ENCODE data around the gene FANCI. TPM values are rescaled to one million over a fixed set of nuclear protein-coding genes. Genes with fewer than 3 reads are reported as not detected.

FANCI gene
- total and polyA plus RNA-seq, 2 of the 13 experiments (the other 11 are each of a cell fraction or from before 2014, with no cell fraction given): 15.7 to 68.8 TPM

- TF ChIP-seq GMEB2 (CRISPR knock-in tag; IDR thresholded peaks at IDR 0.05; ENCODE audit: low read depth) (no peak), HNF4G (IDR thresholded peaks at IDR 0.05; ENCODE audit: borderline replicate concordance, low read depth, low read length) (no peak), HNF4G (CRISPR knock-in tag; IDR thresholded peaks at IDR 0.05; ENCODE audit: borderline replicate concordance, low read depth) (no peak)
These were observed 28.2 kb upstream of the FANCI start (continued) for GRCh38 chr15:89215627-89216026.

DNA sequence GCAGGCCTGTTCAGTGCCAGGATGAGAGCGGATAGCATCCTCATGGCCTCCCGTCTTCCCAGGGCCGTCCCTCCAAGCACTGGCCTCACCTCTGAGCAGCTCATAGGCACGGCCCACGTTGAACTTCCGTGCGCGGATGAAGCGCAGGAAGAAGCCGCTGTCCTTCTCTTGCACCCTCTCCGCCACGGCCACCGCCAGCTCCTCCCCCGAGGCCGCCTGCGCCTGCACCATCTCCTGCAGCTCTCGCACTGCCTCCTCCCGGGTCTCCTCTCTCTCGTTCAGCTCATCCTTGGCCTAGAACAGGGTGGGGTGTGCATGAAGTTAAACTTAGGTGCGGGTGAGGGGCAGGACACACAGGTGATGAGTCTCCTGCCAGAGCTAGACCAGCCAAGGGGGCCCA, 26.7 kb upstream of the FANCI start:
- Histone ChIP-seq H2AFZ (ENCODE audit: low read length) (no peak overlapping the region), H3K79me2 (ENCODE audit: insufficient read depth, low read length) (no peaks in the 10 kb centered on the region), H3K27ac (ENCODE audit: extremely low read length, insufficient read depth, low read length) (no peak overlapping the region), H3K4me2 (ENCODE audit: low read depth, low read length) (no peak overlapping the region), H3K27me3 (ENCODE audit: control insufficient read depth in 1 of 2, insufficient read depth in 2 of 2, low read length in 2 of 2) (no peaks in the 10 kb centered on the region; a peak in 1 of 5 replicates), H3K4me1 (ENCODE audit: insufficient read depth, low read length) (0 out of 2 replicates have a peak, but pooled peaks cover 8% of the 10 kb centered on the region), H3K4me3 (replicated peaks in 1 of 3; ENCODE audit: insufficient read depth in 1 of 3, low read depth in 2 of 3, low read length in 3 of 3) (no peak overlapping the region), H4K20me1 (ENCODE audit: insufficient read depth, low read length) (no peaks in the 10 kb centered on the region), H3K36me3 (replicated peaks in 1 of 2; ENCODE audit: control insufficient read depth in 1 of 2, insufficient read depth in 2 of 2, low read length in 2 of 2) (no peaks in the 10 kb centered on the region), H3K9me3 (ENCODE audit: low read length) (no peaks in the 10 kb centered on the region), H3K9ac (ENCODE audit: insufficient read depth, low read depth, low read length) (no peak overlapping the region)
- ATAC-seq (no peak), FAIRE-seq (no peak), DNase-seq (ENCODE audit: low spot score) (no peak)
- ChIA-PET POLR2A (no interaction called here), CTCF (ENCODE audit: low intra/inter-chr PET ratio, low total read pairs) (no interaction called here)
- intact Hi-C loops (cut with micrococcal nuclease; ENCODE audit: unreplicated experiment): no loop called here
- BruUV-seq (replicated peaks): no TSS peak
- TF ChIP-seq ZNF296 (CRISPR knock-in tag; conservative IDR thresholded peaks at IDR 0.05) (no peak), ZNF264 (CRISPR knock-in tag; IDR thresholded peaks at IDR 0.05) (no peak), TEAD2 (CRISPR knock-in tag; IDR thresholded peaks at IDR 0.05) (no peak), ZNF260 (CRISPR knock-in tag; IDR thresholded peaks at IDR 0.05; ENCODE audit: borderline replicate concordance, low read depth) (no peak), HBP1 (CRISPR knock-in tag; IDR thresholded peaks at IDR 0.05; ENCODE audit: low read depth) (no peak), ZNF34 (CRISPR knock-in tag; IDR thresholded peaks at IDR 0.05; ENCODE audit: borderline replicate concordance) (no peak), CEBPB (IDR thresholded peaks at IDR 0.05; ENCODE audit: borderline replicate concordance, low read depth, low read length) (no peak), STAT5B (CRISPR knock-in tag; IDR thresholded peaks at IDR 0.05) (no peak), KLF15 (CRISPR knock-in tag; IDR thresholded peaks at IDR 0.05; ENCODE audit: borderline replicate concordance) (no peak), ZFP41 (CRISPR knock-in tag; IDR thresholded peaks at IDR 0.05; ENCODE audit: borderline replicate concordance) (no peak), ZEB1 (IDR thresholded peaks at IDR 0.05; ENCODE audit: insufficient replicate concordance, low read depth) (no peak), RAD51 (IDR thresholded peaks at IDR 0.05; ENCODE audit: borderline replicate concordance) (no peak), ZBTB26 (CRISPR knock-in tag; IDR thresholded peaks at IDR 0.05; ENCODE audit: borderline replicate concordance) (no peak)
- TF ChIP-seq, protein P1, sequence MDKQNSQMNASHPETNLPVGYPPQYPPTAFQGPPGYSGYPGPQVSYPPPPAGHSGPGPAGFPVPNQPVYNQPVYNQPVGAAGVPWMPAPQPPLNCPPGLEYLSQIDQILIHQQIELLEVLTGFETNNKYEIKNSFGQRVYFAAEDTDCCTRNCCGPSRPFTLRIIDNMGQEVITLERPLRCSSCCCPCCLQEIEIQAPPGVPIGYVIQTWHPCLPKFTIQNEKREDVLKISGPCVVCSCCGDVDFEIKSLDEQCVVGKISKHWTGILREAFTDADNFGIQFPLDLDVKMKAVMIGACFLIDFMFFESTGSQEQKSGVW (CRISPR knock-in tag; IDR thresholded peaks at IDR 0.05; ENCODE audit: borderline replicate concordance): no peak
- WGBS (ENCODE audit: low lambda C conversion rate): 57% methylated on average over 13 of the region's 20 CpGs
- in situ Hi-C loops (cut with HindIII; ENCODE audit: extremely low pct_ligation_motif_present, low pct_unique_long_range_greater_than_20kb): no loop called here

Measured in HepG2 (cell line).